Astrocyte (in vitro differentiated cells and primary cell): Measurements from ENCODE around the gene SUN5. TPM values are rescaled to one million over a fixed set of nuclear protein-coding genes. Genes with fewer than 3 reads are reported as not detected.

Experiments
- DNase-seq: peaks from one replicate; pipeline ENCODE4 v3.0.0-alpha.2; 2010; ENCODE audit warnings: low read depth
- FAIRE-seq: peaks from 2 replicates; lab custom pipeline; 2011; peaks lifted over from hg19 to GRCh38; lab: Jason Lieb, UNC
- H2AFZ ChIP-seq: 2 replicates; pipeline ENCODE4 v1.6.0; 2012; ENCODE audit warnings: low read depth, low read length, inconsistent platforms
- H3K27ac ChIP-seq: 2 replicates; pipeline ENCODE4 v1.5.1; 2011; ENCODE audit warnings: low read depth, low read length, inconsistent platforms
- H3K27me3 ChIP-seq: 2 replicates; pipeline ENCODE4 v1.6.0; 2011; ENCODE audit warnings: low read length, inconsistent platforms; ENCODE audit not compliant: insufficient read depth
- H3K36me3 ChIP-seq: 2 replicates; pipeline ENCODE4 v1.5.1; 2011; ENCODE audit warnings: low read length, inconsistent platforms; ENCODE audit not compliant: insufficient read depth
- H3K4me1 ChIP-seq: 2 replicates; pipeline ENCODE4 v1.5.1; 2011; ENCODE audit warnings: low read length, inconsistent platforms; ENCODE audit not compliant: insufficient read depth
- H3K4me2 ChIP-seq: 2 replicates; pipeline ENCODE4 v1.6.0; 2012; ENCODE audit warnings: low read length, inconsistent platforms
- H3K4me3 ChIP-seq: 2 replicates; pipeline ENCODE4 v1.5.1; 2011; ENCODE audit warnings: low read depth, mild to moderate bottlenecking, low read length, inconsistent platforms; ENCODE audit not compliant: insufficient read depth
- H3K79me2 ChIP-seq: 2 replicates; pipeline ENCODE4 v1.6.0; 2012; ENCODE audit warnings: mild to moderate bottlenecking, low read length, inconsistent platforms; ENCODE audit not compliant: insufficient read depth
- H3K9ac ChIP-seq: 2 replicates; pipeline ENCODE4 v1.6.0; 2012; ENCODE audit warnings: mild to moderate bottlenecking, low read length, inconsistent platforms
- H3K9me3 ChIP-seq: 2 replicates; pipeline ENCODE4 v1.5.1; 2012; ENCODE audit warnings: low read depth, mild to moderate bottlenecking, low read length, inconsistent platforms; ENCODE audit not compliant: insufficient read depth
- H4K20me1 ChIP-seq: 2 replicates; pipeline ENCODE4 v1.6.0; 2012; ENCODE audit warnings: low read length, inconsistent platforms; ENCODE audit not compliant: insufficient read depth
- H3K27ac Mint-ChIP-seq: one replicate; pipeline ENCODE4 v1.8.0; 2021; ENCODE audit warnings: mild to moderate bottlenecking, mixed read lengths; ENCODE audit not compliant: unreplicated experiment
- H3K27me3 Mint-ChIP-seq: one replicate; pipeline ENCODE4 v1.8.0; 2021; ENCODE audit warnings: low read depth, mixed read lengths; ENCODE audit not compliant: unreplicated experiment
- H3K36me3 Mint-ChIP-seq: one replicate; pipeline ENCODE4 v1.8.0; 2021; ENCODE audit warnings: low read depth, mixed read lengths; ENCODE audit not compliant: unreplicated experiment
- H3K4me1 Mint-ChIP-seq: one replicate; pipeline ENCODE4 v1.8.0; 2021; ENCODE audit warnings: low read depth, mixed read lengths; ENCODE audit not compliant: unreplicated experiment
- H3K4me3 Mint-ChIP-seq: one replicate; pipeline ENCODE4 v1.8.0; 2021; ENCODE audit warnings: mild to moderate bottlenecking, moderate library complexity, mixed read lengths; ENCODE audit not compliant: unreplicated experiment
- H3K9me3 Mint-ChIP-seq: one replicate; pipeline ENCODE4 v1.8.0; 2021; ENCODE audit warnings: mild to moderate bottlenecking, mixed read lengths; ENCODE audit not compliant: unreplicated experiment
- EZH2 ChIP-seq: IDR thresholded peaks from 2 replicates; pipeline ENCODE4 v1.6.1; 2012; ENCODE audit warnings: mild to moderate bottlenecking, low read length, inconsistent platforms; ENCODE audit not compliant: insufficient read depth
- total RNA-seq: library from RNA; stranded (reverse); gene quantifications from 2 replicates; pipeline ENCODE4 v1.2.1, GENCODE V29; 2021
- TF ChIP-seq, protein P1 (sequence below): IDR thresholded peaks from 2 replicates; pipeline ENCODE4 v1.5.1; 2011; ENCODE audit warnings: low read depth, mild to moderate bottlenecking, inconsistent platforms, low read length, moderate library complexity; ENCODE audit not compliant: insufficient read depth

The SUN5 gene
- total RNA-seq, 1 donor from 2014 or later = not detected

DNA sequence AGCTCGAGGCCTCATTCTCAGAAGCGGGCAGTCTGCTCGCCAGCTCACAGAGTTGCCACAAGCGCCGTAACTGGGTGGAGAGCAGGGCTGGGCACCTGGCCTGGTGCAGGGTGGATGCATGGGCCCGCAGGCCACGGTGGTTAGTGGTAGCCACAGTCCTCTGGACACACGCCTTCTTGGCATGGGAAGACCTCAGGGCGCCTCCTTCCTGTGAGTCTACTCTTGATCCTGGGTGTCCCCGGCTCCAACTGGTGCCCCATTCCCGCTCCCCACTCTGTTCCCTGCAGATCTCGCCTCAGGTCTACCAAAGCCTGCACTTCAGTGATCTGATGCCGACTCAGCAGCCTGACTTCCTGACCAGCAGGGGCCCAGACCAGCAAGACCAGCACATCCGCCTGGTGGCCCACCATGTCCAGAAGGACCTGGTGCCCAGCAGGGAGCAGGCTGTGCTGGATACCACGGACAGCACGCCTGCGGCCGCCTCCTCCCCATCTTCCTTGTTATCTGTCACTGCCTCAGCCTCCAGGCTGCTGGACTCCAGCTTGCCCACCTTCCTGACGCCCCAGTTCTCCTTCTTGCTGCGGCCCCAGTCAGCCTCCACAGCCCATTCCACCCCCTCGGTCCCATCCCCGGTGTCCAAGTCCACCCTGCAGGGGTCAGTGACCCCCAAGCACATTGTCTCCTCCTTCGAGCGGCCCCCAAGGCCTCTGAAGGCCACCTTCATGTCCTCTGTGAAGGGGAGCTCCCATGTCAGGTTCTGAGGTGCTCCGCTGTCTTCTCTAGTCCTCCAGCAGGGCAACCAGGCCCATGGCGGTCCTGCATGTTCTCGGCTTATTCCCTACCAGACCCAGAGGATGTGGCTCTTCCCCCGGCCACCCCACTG is 43.1 kb downstream of the SUN5 start:
- no peak for TF ChIP-seq EZH2
- TF ChIP-seq, protein P1, sequence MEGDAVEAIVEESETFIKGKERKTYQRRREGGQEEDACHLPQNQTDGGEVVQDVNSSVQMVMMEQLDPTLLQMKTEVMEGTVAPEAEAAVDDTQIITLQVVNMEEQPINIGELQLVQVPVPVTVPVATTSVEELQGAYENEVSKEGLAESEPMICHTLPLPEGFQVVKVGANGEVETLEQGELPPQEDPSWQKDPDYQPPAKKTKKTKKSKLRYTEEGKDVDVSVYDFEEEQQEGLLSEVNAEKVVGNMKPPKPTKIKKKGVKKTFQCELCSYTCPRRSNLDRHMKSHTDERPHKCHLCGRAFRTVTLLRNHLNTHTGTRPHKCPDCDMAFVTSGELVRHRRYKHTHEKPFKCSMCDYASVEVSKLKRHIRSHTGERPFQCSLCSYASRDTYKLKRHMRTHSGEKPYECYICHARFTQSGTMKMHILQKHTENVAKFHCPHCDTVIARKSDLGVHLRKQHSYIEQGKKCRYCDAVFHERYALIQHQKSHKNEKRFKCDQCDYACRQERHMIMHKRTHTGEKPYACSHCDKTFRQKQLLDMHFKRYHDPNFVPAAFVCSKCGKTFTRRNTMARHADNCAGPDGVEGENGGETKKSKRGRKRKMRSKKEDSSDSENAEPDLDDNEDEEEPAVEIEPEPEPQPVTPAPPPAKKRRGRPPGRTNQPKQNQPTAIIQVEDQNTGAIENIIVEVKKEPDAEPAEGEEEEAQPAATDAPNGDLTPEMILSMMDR = no peak
- DNase-seq = no peak

GRCh38 chr20:32960222-32960518 is 44.1 kb downstream of the SUN5 start:
- TF ChIP-seq, protein P1 = no peak
- TF ChIP-seq EZH2 = no peak
- Mint-ChIP-seq H3K27me3 (peaks cover 35% of the 10 kb centered on the region), H3K36me3 (no peaks in the 10 kb centered on the region), H3K27ac (no peak overlapping the region), H3K9me3 (peaks cover 25% of the 10 kb centered on the region), H3K4me3 (no peak overlapping the region), H3K4me1 (no peaks in the 10 kb centered on the region)
- Histone ChIP-seq H2AFZ (no peak overlapping the region), H3K27ac (no peak overlapping the region), H3K27me3 (no peaks in the 10 kb centered on the region), H3K9me3 (peaks cover 3% of the 10 kb centered on the region), H3K4me2 (no peak overlapping the region), H3K9ac (no peak overlapping the region), H3K4me3 (no peak overlapping the region), H3K79me2 (no peaks in the 10 kb centered on the region), H3K4me1 (no peaks in the 10 kb centered on the region), H3K36me3 (no peaks in the 10 kb centered on the region), H4K20me1 (no peaks in the 10 kb centered on the region)
- FAIRE-seq (no peak), DNase-seq (no peak)

More for the DNA sequence above, 43.1 kb downstream of the SUN5 start:
- Mint-ChIP-seq H3K36me3 (no peaks in the 10 kb centered on the region), H3K27me3 (peaks cover 36% of the 10 kb centered on the region), H3K4me1 (no peaks in the 10 kb centered on the region), H3K27ac (no peak overlapping the region), H3K9me3 (peaks cover 23% of the 10 kb centered on the region), H3K4me3 (no peak overlapping the region)
- H4K20me1 ChIP-seq = no peaks in the 10 kb centered on the region
- no peaks in the 10 kb centered on the region for H3K27me3 ChIP-seq
- H3K9ac ChIP-seq = no peak overlapping the region
- H3K4me3 ChIP-seq = no peak overlapping the region
- FAIRE-seq = no peak
- no peaks in the 10 kb centered on the region for H3K4me1 ChIP-seq
- H2AFZ ChIP-seq = no peak overlapping the region
- no peaks in the 10 kb centered on the region for H3K36me3 ChIP-seq
- no peak overlapping the region for H3K27ac ChIP-seq
- H3K9me3 ChIP-seq = peaks cover 3% of the 10 kb centered on the region
- no peaks in the 10 kb centered on the region for H3K79me2 ChIP-seq
- no peak overlapping the region for H3K4me2 ChIP-seq
